ENCODE measurements around the gene ZDBF2.
"Not testable (repeated sequence)": the region's sequence is repeated elsewhere in the genome, so short reads cannot be mapped to it uniquely, and the experiment has no call there.

The ZDBF2 gene

GRCh38 chr2:206256706-206257205, 17.7 kb upstream of the ZDBF2 start:
- Histone ChIP-seq H3K36me3 (no peaks in the 10 kb centered on the region), H3K27me3 (peaks cover 0 to 72% of the 10 kb centered on the region in 2 donors), H3K4me1 (no peaks in the 10 kb centered on the region), H3K27ac (no peak overlapping the region), H3K9me3 (no peaks in the 10 kb centered on the region), H3K4me3 (no peak overlapping the region)
- DNase-seq: no peak
- intact Hi-C loops (cut with DNase I; ENCODE audit: low total_unique reads): no loop called here
- no peak for TF ChIP-seq CTCF (IDR thresholded peaks at IDR 0.05)

- H3K36me3 ChIP-seq: no peaks in the 10 kb centered on the region
- H3K4me3 ChIP-seq: no peak overlapping the region
- no peak for TF ChIP-seq CTCF (IDR thresholded peaks at IDR 0.05)
- intact Hi-C loops (cut with DNase I; ENCODE audit: low total_unique reads): no loop called here
- H3K4me1 ChIP-seq: no peaks in the 10 kb centered on the region
- H3K27ac ChIP-seq: no peak overlapping the region
- no peaks in the 10 kb centered on the region for H3K9me3 ChIP-seq
- no peak for DNase-seq
- peaks cover 0 to 74% of the 10 kb centered on the region in 2 donors for H3K27me3 ChIP-seq
Measured at GRCh38 chr2:206257350-206257749, 17.1 kb upstream of the ZDBF2 start.

- no peaks in the 10 kb centered on the region for H3K9me3 ChIP-seq
- no peak overlapping the region for H3K4me3 ChIP-seq
- intact Hi-C loops (cut with DNase I; ENCODE audit: low total_unique reads): no loop called here
- H3K27ac ChIP-seq: no peak overlapping the region
- TF ChIP-seq CTCF (IDR thresholded peaks at IDR 0.05): no peak
- peaks cover 0 to 74% of the 10 kb centered on the region in 2 donors for H3K27me3 ChIP-seq
- H3K36me3 ChIP-seq: no peaks in the 10 kb centered on the region
- no peaks in the 10 kb centered on the region for H3K4me1 ChIP-seq
- DNase-seq: no peak
Measured at GRCh38 chr2:206257861-206258260, 16.6 kb upstream of the ZDBF2 start.

DNA sequence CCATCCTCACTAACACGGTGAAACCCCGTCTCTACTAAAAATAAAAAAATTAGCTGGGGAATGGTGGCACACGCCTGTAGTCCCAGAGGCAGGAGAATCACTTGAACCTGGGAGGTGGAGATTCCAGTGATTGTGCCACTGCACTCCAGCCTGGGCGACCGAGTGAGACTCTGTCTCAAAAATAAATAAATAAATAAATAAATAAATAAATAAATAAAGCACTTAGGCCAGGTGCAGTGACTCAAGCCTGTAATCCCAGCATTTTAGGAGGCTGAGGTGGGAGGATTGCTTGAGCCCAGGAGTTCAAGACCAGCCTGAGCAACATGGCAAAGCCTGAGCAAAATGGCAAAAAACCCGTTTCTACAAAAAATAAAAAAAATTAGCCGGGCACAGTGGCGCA, 15.8 kb upstream of the ZDBF2 start:
- intact Hi-C loops (cut with DNase I; ENCODE audit: low total_unique reads); H3K4me1 ChIP-seq; H3K36me3 ChIP-seq; DNase-seq; H3K4me3 ChIP-seq; H3K9me3 ChIP-seq; H3K27ac ChIP-seq: not testable (repeated sequence)
- H3K27me3 ChIP-seq: peaks cover 0 to 74% of the 10 kb centered on the region in 2 donors

- intact Hi-C loops (cut with DNase I; ENCODE audit: low total_unique reads): no loop called here
- Histone ChIP-seq H3K36me3 (no peaks in the 10 kb centered on the region), H3K4me1 (peaks cover 0 to 10% (median 0%) of the 10 kb centered on the region in 4 donors), H3K4me3 (no peak overlapping the region), H3K27me3 (peaks cover 0 to 82% of the 10 kb centered on the region in 2 donors), H3K9me3 (no peaks in the 10 kb centered on the region), H3K27ac (no peak overlapping the region)
- TF ChIP-seq CTCF (IDR thresholded peaks at IDR 0.05): no peak
- DNase-seq: no peak
Measured at GRCh38 chr2:206259376-206260187, 14.9 kb upstream of the ZDBF2 start.

DNA sequence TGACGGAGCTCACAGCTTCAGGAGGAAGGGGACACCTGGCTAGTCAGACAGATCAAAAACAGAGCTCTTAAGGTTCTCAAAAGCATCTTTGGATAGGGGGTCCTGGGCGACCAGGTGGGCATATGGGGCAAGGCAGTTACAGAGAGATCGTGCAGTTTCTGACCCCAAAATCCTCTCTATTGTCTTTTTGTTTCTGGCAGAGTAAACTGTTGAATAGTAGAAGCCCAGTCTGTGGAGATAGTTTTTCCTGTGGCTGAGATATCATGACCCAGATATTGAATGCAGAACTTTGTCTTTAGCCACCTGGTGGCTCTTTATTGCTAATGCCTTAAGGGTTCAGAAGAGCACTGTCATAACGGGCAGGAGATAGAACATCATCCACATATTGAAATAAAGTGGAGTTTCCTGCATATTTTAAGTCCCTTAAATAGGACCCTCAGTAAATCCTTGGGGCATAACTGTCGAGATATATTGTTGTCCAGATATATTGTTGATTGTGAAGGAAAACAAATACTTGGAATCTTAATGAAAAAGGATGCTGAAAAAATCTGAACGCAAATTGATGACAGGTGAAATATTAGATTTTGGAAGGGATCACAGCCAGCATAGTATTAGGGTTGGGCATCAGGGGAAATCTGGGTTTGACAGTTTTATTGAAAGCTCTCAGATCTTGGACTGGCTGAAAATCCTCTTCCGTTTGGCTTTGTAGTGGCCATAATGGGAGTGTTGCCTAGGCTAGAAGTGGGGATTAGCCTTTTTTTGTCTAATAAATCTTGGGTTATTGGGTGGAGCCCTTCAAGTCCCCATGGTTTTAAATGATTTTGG, 14.1 kb upstream of the ZDBF2 start:
- Histone ChIP-seq H3K27ac (no peak overlapping the region), H3K36me3 (no peaks in the 10 kb centered on the region), H3K4me1 (peaks cover 0 to 10% (median 0%) of the 10 kb centered on the region in 4 donors), H3K9me3 (no peaks in the 10 kb centered on the region), H3K27me3 (peaks cover 0 to 83% of the 10 kb centered on the region in 2 donors), H3K4me3 (no peak overlapping the region)
- intact Hi-C loops (cut with DNase I; ENCODE audit: low total_unique reads): no loop called here
- peak; percentile 17 to 19 for TF ChIP-seq CTCF (IDR thresholded peaks at IDR 0.05)
- DNase-seq: no peak

All from tibial artery (tissue), 4 donors.